Suprapubic skin (tissue), 4 donors: ENCODE data around the gene FTSJ1. TPM values are rescaled to one million over a fixed set of nuclear protein-coding genes. Genes with fewer than 3 reads are reported as not detected.

Source experiments
- DNase-seq, 2 donors: peaks; one replicate each; pipeline ENCODE4 v3.0.0-alpha.2; 2019; ENCODE audit warnings: low spot score in 2 of 2
- H3K27ac ChIP-seq: fragments of 200-600 bp; sonication (generic); one replicate; pipeline ENCODE4 v1.5.1; 2019
- H3K27me3 ChIP-seq: fragments of 200-600 bp; sonication (generic); one replicate; pipeline ENCODE4 v1.5.1; 2019
- H3K36me3 ChIP-seq: fragments of 200-600 bp; sonication (generic); one replicate; pipeline ENCODE4 v1.5.1; 2019
- H3K4me1 ChIP-seq: fragments of 200-600 bp; sonication (generic); one replicate; pipeline ENCODE4 v1.5.1; 2019
- H3K4me3 ChIP-seq: fragments of 200-600 bp; sonication (generic); one replicate; pipeline ENCODE4 v1.5.1; 2019; ENCODE audit warnings: mild to moderate bottlenecking
- H3K9me3 ChIP-seq: fragments of 200-600 bp; sonication (generic); one replicate; pipeline ENCODE4 v1.5.1; 2019
- CTCF ChIP-seq, 2 donors: fragments of 200-600 bp in 1 of 2; fragments of 450-650 bp in 1 of 2; sonication (generic) in 1 of 2; IDR thresholded peaks; one replicate each; pipeline ENCODE4 v1.5.1; 2016 to 2019; ENCODE audit warnings: antibody characterized with exemption in 2 of 2, mild to moderate bottlenecking in 1 of 2, moderate library complexity in 1 of 2
- EP300 ChIP-seq: sonication (generic); formaldehyde crosslinking; IDR thresholded peaks from one replicate; pipeline ENCODE4 v1.6.1; 2017; ENCODE audit warnings: antibody characterized with exemption
- POLR2A ChIP-seq, 2 donors: fragments of 450-650 bp; IDR thresholded peaks; one replicate each; pipeline ENCODE4 v1.6.1; 2017; ENCODE audit warnings: antibody characterized with exemption in 2 of 2, mild to moderate bottlenecking in 2 of 2, moderate library complexity in 2 of 2
- POLR2AphosphoS5 ChIP-seq, 3 donors: sonication (generic); formaldehyde crosslinking; IDR thresholded peaks; one replicate each; pipeline ENCODE4 v1.6.1; 2017; ENCODE audit warnings: antibody characterized with exemption in 3 of 3
- WGBS: methylation state at CpG from one replicate; pipeline ENCODE4 v1.1.5; 2018; 5-methylcytosine and 5-hydroxymethylcytosine counted together
- total RNA-seq, 4 donors: library from RNA; depleted of rRNA; stranded (reverse); fragments of >200 nt; gene quantifications; one replicate each; pipeline ENCODE4 v1.1.0, GENCODE V29; 2016

FTSJ1 gene
- total RNA-seq, 4 donors from 2014 or later, result 27.8 to 54.3 (median 47.9) TPM

DNA sequence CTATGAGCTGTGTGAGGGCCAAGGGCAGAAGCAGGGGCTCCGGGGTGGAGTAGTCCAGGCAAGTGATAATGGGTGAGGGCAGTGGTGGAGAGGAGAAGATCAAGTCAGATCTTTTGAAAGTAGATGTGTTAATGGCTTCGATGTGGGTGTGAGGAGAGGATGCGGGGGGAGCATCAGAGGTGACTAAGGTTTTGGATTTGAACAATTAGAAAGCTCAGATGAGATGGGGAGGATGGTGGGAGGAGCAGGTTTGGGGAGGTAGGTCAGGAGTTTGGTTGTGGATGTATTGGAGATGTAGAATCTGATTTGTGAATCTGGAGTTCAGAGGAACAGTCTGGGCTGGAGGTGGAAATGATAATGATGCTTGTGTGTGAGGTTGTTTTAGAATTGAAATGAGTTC is 4.6 kb downstream of the FTSJ1 start:
- no peaks in the 10 kb centered on the region for H3K27me3 ChIP-seq
- no peak overlapping the region for H3K27ac ChIP-seq
- peaks cover 32% of the 10 kb centered on the region for H3K36me3 ChIP-seq
- no peak overlapping the region for H3K4me3 ChIP-seq
- no peak for DNase-seq
- TF ChIP-seq POLR2A (IDR thresholded peaks at IDR 0.05), result no peak
- TF ChIP-seq EP300, result no peak
- TF ChIP-seq CTCF (IDR thresholded peaks at IDR 0.05), result no peak
- no peak for TF ChIP-seq POLR2AphosphoS5 (IDR thresholded peaks at IDR 0.05)
- 91% methylated on average over 3 of the region's 3 CpGs for WGBS
- H3K9me3 ChIP-seq, result no peaks in the 10 kb centered on the region
- no peaks in the 10 kb centered on the region for H3K4me1 ChIP-seq

DNA sequence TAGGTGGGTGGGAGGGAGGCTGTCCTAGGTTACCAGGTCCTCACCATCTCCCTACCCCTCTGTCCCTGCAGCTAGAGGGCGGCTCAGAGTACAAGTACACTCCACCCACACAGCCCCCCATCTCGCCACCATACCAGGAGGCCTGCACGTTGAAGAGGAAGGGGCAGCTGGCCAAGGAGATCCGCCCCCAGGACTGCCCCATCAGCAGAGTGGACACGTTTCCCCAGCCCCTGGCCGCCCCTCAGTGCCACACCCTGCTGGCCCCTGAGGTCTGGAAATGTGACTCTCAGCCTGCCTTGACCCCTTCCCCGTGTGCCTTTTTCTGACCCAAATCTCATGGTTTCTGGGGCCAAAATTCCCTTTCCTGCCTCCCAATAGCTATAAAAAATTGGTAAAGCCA is 6.5 kb downstream of the FTSJ1 start:
- no peak for DNase-seq
- H3K27ac ChIP-seq, result no peak overlapping the region

GRCh38 chrX:48487362-48487798 is 11.4 kb downstream of the FTSJ1 start:
- Histone ChIP-seq H3K9me3 (no peaks in the 10 kb centered on the region), H3K4me3 (no peak overlapping the region), H3K27me3 (no peaks in the 10 kb centered on the region), H3K4me1 (no peaks in the 10 kb centered on the region), H3K36me3 (peaks cover 14% of the 10 kb centered on the region), H3K27ac (no peak overlapping the region)
- no peak for TF ChIP-seq POLR2A (IDR thresholded peaks at IDR 0.05)
- DNase-seq, result no peak
- WGBS, result 60% methylated on average over 5 of the region's 10 CpGs

More for the DNA sequence above, 6.5 kb downstream of the FTSJ1 start:
- Histone ChIP-seq H3K4me1 (no peaks in the 10 kb centered on the region), H3K36me3 (peaks cover 32% of the 10 kb centered on the region), H3K9me3 (no peaks in the 10 kb centered on the region), H3K4me3 (no peak overlapping the region), H3K27me3 (no peaks in the 10 kb centered on the region)
- 80% methylated on average over 7 of the region's 7 CpGs for WGBS
- no peak for TF ChIP-seq POLR2A (IDR thresholded peaks at IDR 0.05)
- TF ChIP-seq EP300, result no peak
- TF ChIP-seq POLR2AphosphoS5 (IDR thresholded peaks at IDR 0.05), result no peak
- no peak for TF ChIP-seq CTCF (IDR thresholded peaks at IDR 0.05)

GRCh38 chrX:48488034-48488433 is 12.0 kb downstream of the FTSJ1 start:
- TF ChIP-seq POLR2A (IDR thresholded peaks at IDR 0.05) (no peak), POLR2AphosphoS5 (IDR thresholded peaks at IDR 0.05) (no peak)
- Histone ChIP-seq H3K27ac (no peak overlapping the region), H3K27me3 (no peaks in the 10 kb centered on the region), H3K4me1 (no peaks in the 10 kb centered on the region), H3K4me3 (no peak overlapping the region), H3K36me3 (peaks cover 12% of the 10 kb centered on the region), H3K9me3 (no peaks in the 10 kb centered on the region)
- 33% methylated on average over 1 of the region's 3 CpGs for WGBS
- DNase-seq, result no peak

- Histone ChIP-seq H3K9me3 (no peaks in the 10 kb centered on the region), H3K27me3 (no peaks in the 10 kb centered on the region), H3K36me3 (peaks cover under 1% of the 10 kb centered on the region), H3K4me1 (no peaks in the 10 kb centered on the region), H3K4me3 (no peak overlapping the region), H3K27ac (no peak overlapping the region)
- TF ChIP-seq CTCF (IDR thresholded peaks at IDR 0.05) (no peak), POLR2AphosphoS5 (IDR thresholded peaks at IDR 0.05) (no peak), EP300 (no peak), POLR2A (IDR thresholded peaks at IDR 0.05) (no peak)
- WGBS, result 84% methylated on average over 9 of the region's 9 CpGs
- no peak for DNase-seq
Measured at GRCh38 chrX:48489296-48489695, 13.3 kb downstream of the FTSJ1 start.

GRCh38 chrX:48489892-48490291 is 13.9 kb downstream of the FTSJ1 start:
- TF ChIP-seq CTCF (IDR thresholded peaks at IDR 0.05) (no peak), POLR2AphosphoS5 (IDR thresholded peaks at IDR 0.05) (no peak), POLR2A (IDR thresholded peaks at IDR 0.05) (no peak), EP300 (no peak)
- Histone ChIP-seq H3K4me3 (no peak overlapping the region), H3K9me3 (no peaks in the 10 kb centered on the region), H3K36me3 (no peaks in the 10 kb centered on the region), H3K27ac (peak overlapping the region; percentile 60), H3K27me3 (no peaks in the 10 kb centered on the region), H3K4me1 (no peaks in the 10 kb centered on the region)
- WGBS, result 65% methylated on average over 2 of the region's 2 CpGs
- no peak for DNase-seq
